Erythroblast (primary cell): Measurements from ENCODE around the gene MPV17L2.

ENCODE experiments used
- GATA1 ChIP-seq: IDR thresholded peaks from 2 replicates; pipeline ENCODE4 v1.6.1; 2011; ENCODE audit warnings: low read depth, mild to moderate bottlenecking, control low read depth, low read length, moderate library complexity
- POLR2A ChIP-seq: IDR thresholded peaks from 2 replicates; pipeline ENCODE4 v1.6.1; 2011; ENCODE audit warnings: mild to moderate bottlenecking, low read length

DNA sequence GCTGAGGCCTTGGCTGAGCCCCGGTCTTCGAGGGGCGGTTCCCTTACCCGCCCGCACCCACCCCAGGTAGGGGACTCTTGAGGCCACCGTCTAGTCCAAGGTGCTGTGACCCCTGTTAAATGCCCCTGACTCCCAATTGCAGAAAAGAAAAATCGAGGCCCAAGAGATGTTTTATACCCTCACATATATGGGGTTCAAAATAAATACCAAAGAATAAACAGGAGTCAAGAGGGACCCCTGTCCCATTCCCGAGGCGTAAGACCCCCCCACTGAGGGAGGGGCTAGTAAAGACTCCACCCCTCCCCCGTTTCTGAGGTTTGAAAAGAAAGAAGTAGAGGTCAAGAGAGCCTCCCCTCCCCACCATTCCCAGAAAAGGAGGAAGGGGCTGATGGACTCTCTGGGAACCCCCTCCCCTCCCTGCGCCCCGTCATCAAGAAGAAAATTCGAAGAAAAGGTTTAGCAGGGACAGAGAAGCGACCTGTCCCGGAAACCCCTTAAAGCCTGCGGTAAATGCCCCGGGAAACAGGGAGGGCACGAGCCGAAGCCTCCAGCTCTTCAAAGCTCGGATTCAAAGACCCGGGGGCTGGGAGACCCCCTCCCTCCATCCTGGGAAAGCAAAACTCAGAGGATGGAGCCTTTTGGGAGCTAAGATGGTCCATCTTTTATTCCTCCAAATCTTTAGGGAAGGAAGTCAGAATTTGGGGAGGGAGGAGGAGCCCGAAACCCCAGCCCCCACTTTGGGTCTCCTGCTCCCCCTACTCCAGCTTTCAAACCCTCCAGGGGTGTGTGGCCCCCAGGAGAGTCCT lies 11.6 kb downstream of the MPV17L2 start:
- peak; percentile 61 for TF ChIP-seq POLR2A
- TF ChIP-seq GATA1 = no peak
